GM23338 (cell line): ENCODE data around the gene ZDHHC17. TPM values are rescaled to one million over a fixed set of nuclear protein-coding genes. Genes with fewer than 3 reads are reported as not detected.

Experiments used
- ATAC-seq: fragments of 200-7000 bp; cut with Tn5 transposase; 3 replicates; pipeline ENCODE4 v1.9.1; 2020
- DNase-seq: peaks from one replicate; pipeline ENCODE4 v3.0.0-alpha.2; 2015; ENCODE audit warnings: low spot score
- H2AFZ ChIP-seq: fragments of 200-600 bp; sonication (generic); 2 replicates; pipeline ENCODE4 v1.8.0; 2016; ENCODE audit warnings: antibody characterized with exemption, mild to moderate bottlenecking, moderate library complexity
- H3F3A ChIP-seq: fragments of 200-600 bp; sonication (generic); replicated peaks from 2 replicates; pipeline ENCODE4 v1.8.0; 2017; ENCODE audit warnings: antibody characterized with exemption, mixed run types, low read depth
- H3K27ac ChIP-seq: fragments of 200-600 bp; sonication (generic); 2 replicates; pipeline ENCODE4 v1.6.1; 2016; ENCODE audit warnings: low read depth
- H3K27me3 ChIP-seq: fragments of 200-600 bp; sonication (generic); 2 replicates; pipeline ENCODE4 v1.8.0; 2016; ENCODE audit warnings: mild to moderate bottlenecking, mixed run types, moderate library complexity; ENCODE audit not compliant: insufficient read depth
- H3K36me3 ChIP-seq: fragments of 200-600 bp; sonication (generic); 2 replicates; pipeline ENCODE4 v1.8.0; 2016; ENCODE audit warnings: mild to moderate bottlenecking; ENCODE audit not compliant: insufficient read depth
- H3K4me1 ChIP-seq: fragments of 200-600 bp; sonication (generic); 2 replicates; pipeline ENCODE4 v1.8.0; 2016; ENCODE audit warnings: mild to moderate bottlenecking, moderate library complexity; ENCODE audit not compliant: insufficient read depth
- H3K4me2 ChIP-seq: fragments of 200-600 bp; sonication (generic); 2 replicates; pipeline ENCODE4 v1.7.1; 2017; ENCODE audit warnings: mixed run types
- H3K4me3 ChIP-seq: fragments of 200-600 bp; sonication (generic); 2 replicates; pipeline ENCODE4 v1.6.1; 2016; ENCODE audit warnings: mixed run types
- H3K79me2 ChIP-seq: fragments of 200-600 bp; sonication (generic); replicated peaks from 2 replicates; pipeline ENCODE4 v1.8.0; 2017; ENCODE audit warnings: mild to moderate bottlenecking; ENCODE audit not compliant: insufficient read depth
- H3K9me2 ChIP-seq: fragments of 200-600 bp; sonication (generic); 2 replicates; pipeline ENCODE4 v1.8.0; 2017; ENCODE audit not compliant: insufficient read depth
- H4K20me1 ChIP-seq: fragments of 200-600 bp; sonication (generic); replicated peaks from 2 replicates; pipeline ENCODE4 v1.8.0; 2017; ENCODE audit warnings: mild to moderate bottlenecking; ENCODE audit not compliant: insufficient read depth
- H3K27ac Mint-ChIP-seq: 2 replicates; pipeline ENCODE4 v1.8.0; 2020; ENCODE audit warnings: inconsistent platforms, mild to moderate bottlenecking, moderate library complexity, mixed read lengths
- H3K27me3 Mint-ChIP-seq: 3 replicates; pipeline ENCODE4 v1.8.0; 2022; ENCODE audit warnings: low read depth, mild to moderate bottlenecking, moderate library complexity, mixed read lengths, inconsistent platforms; ENCODE audit not compliant: insufficient read depth, poor library complexity
- H3K36me3 Mint-ChIP-seq: 3 replicates; pipeline ENCODE4 v1.8.0; 2021; ENCODE audit warnings: low read depth, mild to moderate bottlenecking, inconsistent platforms, moderate library complexity, mixed read lengths
- H3K4me1 Mint-ChIP-seq: 3 replicates; pipeline ENCODE4 v1.8.0; 2020; ENCODE audit warnings: mild to moderate bottlenecking, inconsistent platforms, mixed read lengths
- H3K4me3 Mint-ChIP-seq: 3 replicates; pipeline ENCODE4 v1.8.0; 2021; ENCODE audit warnings: moderate library complexity, mild to moderate bottlenecking, inconsistent platforms, mixed read lengths
- H3K9me3 Mint-ChIP-seq: 3 replicates; pipeline ENCODE4 v1.8.0; 2020; ENCODE audit warnings: moderate library complexity, mild to moderate bottlenecking, inconsistent platforms, mixed read lengths
- CTCF ChIP-seq, 2 experiments: fragments of 200-600 bp in 1 of 2; sonication (generic) in 1 of 2; conservative IDR thresholded peaks; 2 replicates each; pipeline versions ENCODE4 v1.5.1 to v1.6.1; 2016 to 2017; ENCODE audit warnings: antibody characterized with exemption in 2 of 2, low read depth in 2 of 2, mild to moderate bottlenecking in 2 of 2, moderate library complexity in 1 of 2
- ETS1 ChIP-seq: IDR thresholded peaks from 2 replicates; pipeline ENCODE4 v1.6.1; 2016; ENCODE audit warnings: antibody characterized with exemption
- EZH2 ChIP-seq: fragments of 200-600 bp; sonication (generic); IDR thresholded peaks from one replicate; pipeline ENCODE4 v1.8.0; 2017; ENCODE audit warnings: antibody characterized with exemption, mild to moderate bottlenecking, low read depth; ENCODE audit not compliant: unreplicated experiment
- ZNF462 ChIP-seq: fragments of 250-450 bp; sonication (Bioruptor Pico); IDR thresholded peaks from 2 replicates; pipeline ENCODE4 v1.5.0; 2020; ENCODE audit warnings: mild to moderate bottlenecking, moderate library complexity
- polyA plus RNA-seq: library from polyadenylated mRNA; unstranded; fragments of >200 nt; fragmentation: Nextera tagmentation; extraction: Ambion mirVana; gene quantifications from 2 replicates; pipeline ENCODE4 v1.2.1, GENCODE V29; 2016
- total RNA-seq: library from RNA; depleted of rRNA; stranded (reverse); fragments of >200 nt; shearing (Covaris generic); gene quantifications from 2 replicates; pipeline ENCODE4 v1.2.3, GENCODE V29; 2014

The ZDHHC17 gene
- total and polyA plus RNA-seq, 2 experiments from 2014 or later = 15.7 to 43.5 TPM

- H3K27ac ChIP-seq = no peak overlapping the region
- H3K4me1 Mint-ChIP-seq = no peaks in the 10 kb centered on the region
- no peaks in the 10 kb centered on the region for H3K9me3 Mint-ChIP-seq
- DNase-seq = no peak
- H3K4me2 ChIP-seq = no peak overlapping the region
- no peaks in the 10 kb centered on the region for H3K9me2 ChIP-seq
- TF ChIP-seq CTCF (conservative IDR thresholded peaks at IDR 0.05; ENCODE audit: low read depth in 2 of 2) (no peak), EZH2 (no peak), ETS1 (no peak), ZNF462 (no peak)
- H3K36me3 Mint-ChIP-seq = peaks cover 11% of the 10 kb centered on the region; the same call in 2 of the 3 replicates
- no peaks in the 10 kb centered on the region for H3K27me3 ChIP-seq
- no peak for ATAC-seq
- no peaks in the 10 kb centered on the region for H3F3A ChIP-seq
- no peaks in the 10 kb centered on the region for H3K36me3 ChIP-seq
- H3K27ac Mint-ChIP-seq = no peak overlapping the region
- no peak overlapping the region for H2AFZ ChIP-seq
- no peak overlapping the region for H3K4me3 Mint-ChIP-seq
- H4K20me1 ChIP-seq = no peaks in the 10 kb centered on the region
- H3K27me3 Mint-ChIP-seq = no peaks in the 10 kb centered on the region
- no peak overlapping the region for H3K4me3 ChIP-seq
- H3K79me2 ChIP-seq = no peaks in the 10 kb centered on the region
- H3K4me1 ChIP-seq = no peaks in the 10 kb centered on the region
These were observed 83.3 kb downstream of the ZDHHC17 start for GRCh38 chr12:76847260-76847659.
